ENCODE measurements around the gene CDHR5. TPM values are rescaled to one million over a fixed set of nuclear protein-coding genes. Genes with fewer than 3 reads are reported as not detected.
A peak's percentile ranks its signal among the peaks of the same experiment; 100 is the strongest.

Gene CDHR5
- total RNA-seq, 4 donors from 2014 or later, result not detected

DNA sequence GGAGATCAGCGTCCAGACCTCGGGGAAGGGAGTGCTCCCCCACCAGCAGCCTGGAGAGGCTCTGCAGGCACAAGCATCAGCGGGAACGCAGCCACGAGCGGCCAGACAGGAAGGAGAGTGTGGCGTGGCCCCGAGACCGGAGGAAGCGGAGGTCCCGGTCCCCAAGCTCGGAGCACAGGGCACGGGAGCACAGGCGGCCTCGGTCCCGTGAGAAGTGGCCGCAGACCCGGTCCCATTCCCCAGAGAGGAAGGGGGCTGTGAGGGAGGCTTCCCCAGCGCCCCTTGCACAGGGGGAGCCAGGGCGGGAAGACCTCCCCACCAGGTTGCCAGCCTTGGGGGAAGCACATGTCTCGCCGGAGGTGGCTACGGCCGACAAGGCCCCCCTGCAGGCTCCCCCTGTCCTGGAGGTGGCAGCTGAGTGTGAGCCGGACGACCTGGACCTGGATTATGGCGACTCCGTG lies 15.9 kb downstream of the CDHR5 start:
- TF ChIP-seq, protein P1, sequence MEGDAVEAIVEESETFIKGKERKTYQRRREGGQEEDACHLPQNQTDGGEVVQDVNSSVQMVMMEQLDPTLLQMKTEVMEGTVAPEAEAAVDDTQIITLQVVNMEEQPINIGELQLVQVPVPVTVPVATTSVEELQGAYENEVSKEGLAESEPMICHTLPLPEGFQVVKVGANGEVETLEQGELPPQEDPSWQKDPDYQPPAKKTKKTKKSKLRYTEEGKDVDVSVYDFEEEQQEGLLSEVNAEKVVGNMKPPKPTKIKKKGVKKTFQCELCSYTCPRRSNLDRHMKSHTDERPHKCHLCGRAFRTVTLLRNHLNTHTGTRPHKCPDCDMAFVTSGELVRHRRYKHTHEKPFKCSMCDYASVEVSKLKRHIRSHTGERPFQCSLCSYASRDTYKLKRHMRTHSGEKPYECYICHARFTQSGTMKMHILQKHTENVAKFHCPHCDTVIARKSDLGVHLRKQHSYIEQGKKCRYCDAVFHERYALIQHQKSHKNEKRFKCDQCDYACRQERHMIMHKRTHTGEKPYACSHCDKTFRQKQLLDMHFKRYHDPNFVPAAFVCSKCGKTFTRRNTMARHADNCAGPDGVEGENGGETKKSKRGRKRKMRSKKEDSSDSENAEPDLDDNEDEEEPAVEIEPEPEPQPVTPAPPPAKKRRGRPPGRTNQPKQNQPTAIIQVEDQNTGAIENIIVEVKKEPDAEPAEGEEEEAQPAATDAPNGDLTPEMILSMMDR (IDR thresholded peaks at IDR 0.05), result no peak
- ATAC-seq (ENCODE audit: low FRiP score), result no peak

DNA sequence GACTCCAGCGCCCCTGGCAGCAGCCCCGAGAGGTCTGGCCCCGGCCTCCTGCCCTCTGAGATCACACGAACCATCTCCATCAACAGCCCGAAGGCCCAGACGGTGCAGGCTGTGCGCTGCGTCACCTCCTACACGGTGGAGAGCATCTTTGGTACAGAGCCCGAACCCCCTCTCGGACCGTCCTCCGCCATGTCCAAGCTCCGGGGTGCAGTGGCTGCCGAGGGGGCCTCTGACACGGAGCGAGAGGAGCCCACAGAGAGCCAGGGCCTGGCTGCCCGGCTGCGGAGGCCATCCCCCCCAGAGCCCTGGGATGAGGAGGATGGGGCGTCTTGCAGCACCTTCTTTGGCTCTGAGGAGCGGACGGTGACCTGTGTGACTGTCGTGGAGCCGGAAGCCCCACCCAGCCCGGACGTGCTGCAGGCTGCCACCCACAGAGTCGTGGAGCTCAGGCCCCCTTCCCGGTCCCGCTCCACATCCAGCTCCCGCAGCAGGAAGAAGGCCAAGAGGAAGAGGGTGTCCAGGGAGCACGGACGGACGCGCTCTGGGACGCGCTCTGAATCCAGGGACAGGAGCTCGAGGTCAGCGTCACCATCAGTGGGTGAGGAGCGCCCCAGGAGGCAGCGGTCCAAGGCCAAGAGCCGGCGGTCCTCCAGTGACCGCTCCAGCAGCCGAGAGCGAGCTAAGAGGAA lies 16.6 kb downstream of the CDHR5 start:
- ATAC-seq (ENCODE audit: low FRiP score), result no peak
- TF ChIP-seq, protein P1 (IDR thresholded peaks at IDR 0.05), result no peak
- no peak for DNase-seq (ENCODE audit: low spot score)

More for the DNA sequence above, 15.9 kb downstream of the CDHR5 start:
- no peak for DNase-seq (ENCODE audit: low spot score)

DNA sequence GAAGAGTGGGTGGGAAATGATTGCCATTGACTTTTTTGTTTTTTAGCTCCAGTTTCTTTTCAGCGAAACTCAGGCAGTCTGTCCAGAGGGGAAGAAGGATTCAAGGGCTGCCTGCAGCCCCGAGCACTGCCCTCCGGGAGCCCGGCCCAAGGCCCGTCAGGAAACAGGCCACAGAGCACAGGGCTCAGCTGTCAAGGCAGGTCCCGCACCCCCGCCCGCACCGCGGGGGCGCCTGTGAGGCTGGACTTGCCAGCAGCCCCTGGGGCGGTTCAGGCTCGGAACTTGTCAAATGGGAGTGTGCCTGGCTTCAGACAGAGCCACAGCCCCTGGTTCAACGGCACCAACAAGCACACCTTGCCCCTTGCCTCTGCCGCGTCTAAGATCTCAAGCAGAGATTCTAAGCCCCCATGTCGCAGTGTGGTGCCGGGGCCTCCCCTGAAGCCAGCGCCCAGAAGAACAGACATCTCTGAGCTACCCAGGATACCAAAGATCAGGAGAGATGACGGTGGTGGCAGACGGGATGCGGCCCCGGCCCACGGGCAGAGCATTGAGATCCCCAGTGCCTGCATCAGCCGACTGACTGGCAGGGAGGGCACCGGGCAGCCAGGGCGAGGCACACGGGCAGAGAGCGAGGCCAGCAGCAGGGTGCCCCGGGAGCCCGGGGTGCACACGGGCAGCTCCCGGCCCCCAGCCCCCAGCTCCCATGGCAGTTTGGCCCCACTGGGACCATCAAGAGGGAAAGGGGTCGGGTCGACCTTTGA lies 17.6 kb downstream of the CDHR5 start:
- TF ChIP-seq, protein P1 (IDR thresholded peaks at IDR 0.05), result no peak
- no peak for DNase-seq (ENCODE audit: low spot score)

DNA sequence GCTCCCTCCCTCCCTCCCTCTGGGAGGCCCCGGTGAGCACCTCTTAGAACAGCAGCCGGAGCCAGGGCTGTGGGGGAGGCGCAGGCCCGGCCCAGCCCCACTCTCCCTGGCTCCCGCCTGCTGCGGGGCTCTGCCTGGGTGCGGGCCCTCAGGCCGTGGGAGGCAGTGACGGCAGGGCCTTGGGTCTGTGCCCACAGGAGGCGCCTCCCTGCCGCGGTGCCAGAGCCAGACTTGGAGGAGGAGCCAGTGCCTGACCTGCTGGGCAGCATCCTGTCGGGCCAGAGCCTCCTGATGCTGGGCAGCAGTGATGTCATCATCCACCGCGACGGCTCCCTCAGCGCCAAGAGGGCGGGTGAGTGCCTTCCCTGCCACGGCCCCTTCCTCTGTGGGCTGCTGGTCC lies 18.5 kb downstream of the CDHR5 start:
- no peak for DNase-seq (ENCODE audit: low spot score)
- peak; percentile 92 for ATAC-seq (ENCODE audit: low FRiP score)
- TF ChIP-seq, protein P1 (IDR thresholded peaks at IDR 0.05), result no peak

More for the DNA sequence above, 17.6 kb downstream of the CDHR5 start:
- ATAC-seq (ENCODE audit: low FRiP score), result no peak

DNA sequence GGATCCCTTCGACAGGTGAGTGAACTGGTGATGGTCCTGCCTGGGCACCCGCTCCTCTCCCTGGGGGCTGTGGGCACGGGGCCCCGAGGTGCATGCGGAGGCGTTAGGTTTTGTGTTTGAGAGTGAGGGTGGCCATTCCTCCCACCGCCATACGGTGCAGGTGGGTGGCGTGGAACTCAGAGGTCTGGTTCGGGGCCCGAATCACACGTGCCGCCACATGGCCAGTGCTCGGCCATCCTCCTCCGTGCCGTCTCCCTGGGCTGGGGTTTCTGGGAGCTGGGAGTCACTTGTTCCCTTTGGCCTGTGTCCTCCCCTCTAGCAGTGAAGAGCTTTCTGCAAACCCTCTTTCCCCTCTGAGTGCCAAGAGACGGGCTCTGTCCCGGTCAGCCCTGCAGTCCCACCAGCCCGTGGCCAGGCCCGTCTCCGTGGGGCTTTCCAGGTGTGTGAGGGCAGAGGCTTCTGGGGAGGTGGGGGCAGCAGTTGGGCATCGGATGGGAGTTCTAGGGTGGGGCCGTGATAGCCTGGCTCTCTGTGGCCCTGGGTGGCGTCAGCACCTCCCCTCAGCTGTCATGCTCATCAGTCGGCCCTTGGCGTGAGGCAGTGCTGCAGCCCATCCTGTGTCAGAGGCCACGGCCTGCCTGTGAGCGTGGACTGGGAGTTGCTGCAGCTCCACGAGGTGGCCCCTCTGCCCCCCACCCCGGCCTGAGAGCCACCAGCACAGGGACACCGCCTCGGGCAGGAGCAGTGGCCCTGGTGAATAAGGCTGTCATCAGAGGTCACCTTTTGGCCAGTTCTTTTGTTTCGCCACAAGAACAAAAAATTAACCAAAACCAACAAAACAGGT lies 19.2 kb downstream of the CDHR5 start:
- no peak for ATAC-seq (ENCODE audit: low FRiP score)
- DNase-seq (ENCODE audit: low spot score), result no peak

DNA sequence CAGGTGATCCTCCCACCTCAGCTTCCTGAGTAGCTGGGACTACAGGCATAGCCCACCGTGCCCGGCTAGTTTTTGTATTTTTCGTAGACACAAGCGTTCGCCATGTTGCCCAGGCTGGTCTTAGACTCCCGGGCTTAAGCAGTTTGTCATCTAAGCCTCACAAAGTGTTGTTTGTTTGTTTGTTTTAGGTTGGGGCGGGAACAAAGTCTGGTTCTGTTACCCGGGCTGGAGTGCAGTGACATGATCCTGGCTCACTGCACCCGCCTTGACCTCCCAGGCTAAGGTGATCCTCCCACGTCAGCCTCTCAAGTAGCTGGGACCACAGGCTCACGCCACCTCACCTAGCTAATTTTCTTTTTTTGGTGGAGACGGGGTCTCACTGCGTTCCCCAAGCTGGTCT lies 21.6 kb downstream of the CDHR5 start:
- DNase-seq (ENCODE audit: low spot score) (no peak), ATAC-seq (ENCODE audit: low FRiP score) (no peak)
- TF ChIP-seq, protein P1 (IDR thresholded peaks at IDR 0.05), result no peak

More for the DNA sequence above, 19.2 kb downstream of the CDHR5 start:
- TF ChIP-seq, protein P1 (IDR thresholded peaks at IDR 0.05), result no peak
